Body of pancreas (tissue), 4 donors: ENCODE results near the gene ABHD12B.

Source experiments
- POLR2A ChIP-seq, 3 donors: fragments of 450-650 bp; IDR thresholded peaks; one replicate each; pipeline ENCODE4 v1.6.1; 2016; ENCODE audit warnings: antibody characterized with exemption in 3 of 3, mild to moderate bottlenecking in 2 of 3
- TF ChIP-seq, protein P1 (sequence below), 7 experiments: fragments of 450-650 bp in 4 of 7; fragments of 200-600 bp in 3 of 7; sonication (generic) in 3 of 7; IDR thresholded peaks; one replicate each; pipeline ENCODE4 v1.5.1; 2016 to 2019; ENCODE audit warnings: antibody characterized with exemption in 7 of 7

DNA sequence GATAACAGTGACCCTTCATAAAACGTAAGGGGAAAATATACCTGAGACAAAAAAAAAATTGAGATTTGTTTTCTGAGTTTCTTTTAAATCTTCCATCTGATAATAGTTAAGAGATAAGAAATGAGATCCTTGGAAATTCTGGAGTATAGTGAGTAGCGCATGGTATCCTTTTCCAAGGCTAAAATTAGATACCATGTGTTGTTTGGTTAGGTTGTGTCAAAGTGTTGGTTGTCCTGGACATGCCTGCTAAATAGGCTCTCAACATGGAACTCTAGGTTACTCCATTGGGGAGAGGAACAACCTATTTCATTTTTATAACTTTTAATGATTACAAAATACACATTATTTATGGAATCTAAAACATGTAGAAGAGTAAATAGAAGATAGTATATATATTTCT, 57.7 kb downstream of the ABHD12B start:
- TF ChIP-seq, protein P1, sequence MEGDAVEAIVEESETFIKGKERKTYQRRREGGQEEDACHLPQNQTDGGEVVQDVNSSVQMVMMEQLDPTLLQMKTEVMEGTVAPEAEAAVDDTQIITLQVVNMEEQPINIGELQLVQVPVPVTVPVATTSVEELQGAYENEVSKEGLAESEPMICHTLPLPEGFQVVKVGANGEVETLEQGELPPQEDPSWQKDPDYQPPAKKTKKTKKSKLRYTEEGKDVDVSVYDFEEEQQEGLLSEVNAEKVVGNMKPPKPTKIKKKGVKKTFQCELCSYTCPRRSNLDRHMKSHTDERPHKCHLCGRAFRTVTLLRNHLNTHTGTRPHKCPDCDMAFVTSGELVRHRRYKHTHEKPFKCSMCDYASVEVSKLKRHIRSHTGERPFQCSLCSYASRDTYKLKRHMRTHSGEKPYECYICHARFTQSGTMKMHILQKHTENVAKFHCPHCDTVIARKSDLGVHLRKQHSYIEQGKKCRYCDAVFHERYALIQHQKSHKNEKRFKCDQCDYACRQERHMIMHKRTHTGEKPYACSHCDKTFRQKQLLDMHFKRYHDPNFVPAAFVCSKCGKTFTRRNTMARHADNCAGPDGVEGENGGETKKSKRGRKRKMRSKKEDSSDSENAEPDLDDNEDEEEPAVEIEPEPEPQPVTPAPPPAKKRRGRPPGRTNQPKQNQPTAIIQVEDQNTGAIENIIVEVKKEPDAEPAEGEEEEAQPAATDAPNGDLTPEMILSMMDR (IDR thresholded peaks at IDR 0.05), result no peak
- no peak for TF ChIP-seq POLR2A (IDR thresholded peaks at IDR 0.05)
